ENCODE results near the gene LRMDA. TPM values are rescaled to one million over a fixed set of nuclear protein-coding genes. Genes with fewer than 3 reads are reported as not detected.

The LRMDA gene
- total and polyA plus RNA-seq, 12 donors: 30.7 to 132 (median 78.1) TPM

DNA sequence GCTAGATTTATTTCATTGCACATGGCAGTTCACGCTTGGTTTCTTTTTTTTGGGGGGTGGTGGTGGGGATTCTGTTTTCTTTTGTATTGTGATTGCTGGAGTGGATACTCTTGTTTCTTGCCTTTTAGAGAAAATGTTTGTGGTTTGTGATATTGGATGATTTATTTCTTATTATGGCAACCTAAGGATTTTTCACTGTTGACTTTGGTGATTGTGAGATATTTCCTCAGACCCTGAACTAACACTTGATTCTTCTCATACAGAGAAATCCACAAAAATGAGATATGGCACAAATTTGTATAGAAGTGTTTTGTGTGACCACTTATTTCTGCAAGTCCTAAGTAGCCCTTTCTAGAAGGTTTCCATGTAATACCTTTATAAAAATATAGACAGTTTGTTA is 871.1 kb downstream of the LRMDA start:
- Histone ChIP-seq H3K9me3 (replicated peaks in 1 of 3) (no peaks in the 10 kb centered on the region), H3K4me3 (no peak overlapping the region), H3K4me1 (replicated peaks in 1 of 2) (peaks cover 4 to 13% of the 10 kb centered on the region in 2 donors), H3K36me3 (replicated peaks in 1 of 2) (no peaks in the 10 kb centered on the region), H3K27me3 (no peaks in the 10 kb centered on the region), H3K27ac (no peak overlapping the region)
- TF ChIP-seq, protein P1, sequence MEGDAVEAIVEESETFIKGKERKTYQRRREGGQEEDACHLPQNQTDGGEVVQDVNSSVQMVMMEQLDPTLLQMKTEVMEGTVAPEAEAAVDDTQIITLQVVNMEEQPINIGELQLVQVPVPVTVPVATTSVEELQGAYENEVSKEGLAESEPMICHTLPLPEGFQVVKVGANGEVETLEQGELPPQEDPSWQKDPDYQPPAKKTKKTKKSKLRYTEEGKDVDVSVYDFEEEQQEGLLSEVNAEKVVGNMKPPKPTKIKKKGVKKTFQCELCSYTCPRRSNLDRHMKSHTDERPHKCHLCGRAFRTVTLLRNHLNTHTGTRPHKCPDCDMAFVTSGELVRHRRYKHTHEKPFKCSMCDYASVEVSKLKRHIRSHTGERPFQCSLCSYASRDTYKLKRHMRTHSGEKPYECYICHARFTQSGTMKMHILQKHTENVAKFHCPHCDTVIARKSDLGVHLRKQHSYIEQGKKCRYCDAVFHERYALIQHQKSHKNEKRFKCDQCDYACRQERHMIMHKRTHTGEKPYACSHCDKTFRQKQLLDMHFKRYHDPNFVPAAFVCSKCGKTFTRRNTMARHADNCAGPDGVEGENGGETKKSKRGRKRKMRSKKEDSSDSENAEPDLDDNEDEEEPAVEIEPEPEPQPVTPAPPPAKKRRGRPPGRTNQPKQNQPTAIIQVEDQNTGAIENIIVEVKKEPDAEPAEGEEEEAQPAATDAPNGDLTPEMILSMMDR (IDR thresholded peaks at IDR 0.05): no peak
- TF ChIP-seq POLR2A (IDR thresholded peaks at IDR 0.05): no peak
- intact Hi-C loops (cut with DNase I): no loop called here
- WGBS, 4 donors: 79 to 100% (median 91%) methylated on average over 1 of the region's 1 CpG
- DNase-seq: no peak

DNA sequence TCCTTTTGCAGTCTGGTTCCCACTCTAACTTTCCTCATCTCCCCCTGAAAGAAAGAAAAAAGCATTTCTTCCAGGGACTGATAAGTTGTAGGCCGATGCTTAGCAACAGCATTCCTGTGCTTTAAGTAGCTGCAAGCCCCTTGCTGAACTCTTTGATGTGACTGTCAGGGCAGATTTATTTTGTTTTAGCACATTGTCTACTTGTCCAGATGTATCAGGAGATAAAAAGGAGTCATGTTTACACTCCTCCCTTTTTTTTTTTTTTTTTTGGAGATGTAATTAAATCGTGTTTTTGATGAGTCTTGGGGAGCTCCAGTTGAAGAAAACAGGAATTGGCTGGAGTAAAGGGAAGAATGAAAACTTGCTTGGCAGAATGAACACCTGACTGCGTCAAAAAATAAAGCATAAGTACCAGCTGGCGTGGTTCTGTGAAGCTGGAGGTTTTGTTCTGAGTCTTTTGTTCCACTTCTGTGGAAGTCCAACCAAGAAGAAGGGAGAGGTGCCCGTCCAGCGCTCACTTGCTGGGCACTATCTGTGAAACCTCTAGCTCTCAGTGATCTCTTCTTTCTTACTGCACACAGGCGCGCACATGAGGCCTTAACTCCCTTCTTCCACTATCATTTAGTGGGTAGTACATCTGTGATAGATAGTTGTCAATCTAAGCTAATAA is 871.7 kb downstream of the LRMDA start:
- intact Hi-C loops (cut with DNase I): no loop called here
- H3K4me1 ChIP-seq (replicated peaks in 1 of 2): peaks cover 4 to 13% of the 10 kb centered on the region in 2 donors
- no peaks in the 10 kb centered on the region for H3K9me3 ChIP-seq (replicated peaks in 1 of 3)
- no peak for DNase-seq
- TF ChIP-seq POLR2A (IDR thresholded peaks at IDR 0.05): no peak
- TF ChIP-seq, protein P1 (IDR thresholded peaks at IDR 0.05): no peak
- H3K36me3 ChIP-seq (replicated peaks in 1 of 2): no peaks in the 10 kb centered on the region
- no peak overlapping the region for H3K27ac ChIP-seq
- WGBS, 4 donors: 76 to 85% (median 82%) methylated on average over 8 of the region's 8 CpGs
- H3K27me3 ChIP-seq: no peaks in the 10 kb centered on the region
- no peak overlapping the region for H3K4me3 ChIP-seq

DNA sequence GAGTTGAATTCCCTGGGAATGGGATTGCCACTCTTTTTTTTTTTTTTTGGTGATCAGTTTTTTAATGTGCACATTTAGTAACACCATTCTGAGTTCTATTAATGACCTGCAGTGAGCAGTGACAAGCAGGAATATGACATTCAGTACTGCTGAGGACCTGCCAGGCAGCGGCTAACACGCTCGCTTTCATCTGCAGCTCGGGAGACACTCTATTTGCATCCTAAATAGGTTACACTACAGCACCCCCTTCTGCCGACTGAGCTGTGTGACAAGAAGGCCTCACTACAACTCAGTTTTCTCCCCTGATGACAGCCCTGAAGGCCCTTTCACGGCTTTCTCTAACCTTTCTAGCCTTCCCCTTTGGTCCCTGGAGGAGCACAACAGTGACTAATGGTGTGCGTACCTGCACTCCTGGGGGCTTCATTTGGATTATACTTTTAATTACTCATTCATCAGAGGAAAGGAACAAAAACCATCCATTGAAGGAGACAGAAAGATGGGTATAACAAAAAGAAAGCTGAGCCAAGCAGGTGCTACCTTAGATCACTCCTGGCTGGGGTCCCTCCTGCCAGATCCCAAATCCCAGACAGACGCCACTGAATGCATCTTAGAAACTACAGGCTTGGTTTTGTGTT is 872.4 kb downstream of the LRMDA start:
- Histone ChIP-seq H3K4me1 (replicated peaks in 1 of 2) (peaks cover 8 to 17% of the 10 kb centered on the region in 2 donors), H3K27ac (no peak overlapping the region), H3K27me3 (no peaks in the 10 kb centered on the region), H3K9me3 (replicated peaks in 1 of 3) (no peaks in the 10 kb centered on the region), H3K36me3 (replicated peaks in 1 of 2) (no peaks in the 10 kb centered on the region), H3K4me3 (no peak overlapping the region)
- peak; percentile 38 to 88 (median 69) for DNase-seq
- TF ChIP-seq, protein P1 (IDR thresholded peaks at IDR 0.05): peak in 5 of 6 experiments; percentile 36 to 62 (median 55)
- no peak for TF ChIP-seq POLR2A (IDR thresholded peaks at IDR 0.05)
- intact Hi-C loops (cut with DNase I): no loop called here
- 64 to 72% (median 67%) methylated on average over 8 of the region's 8 CpGs for WGBS, 4 donors

DNA sequence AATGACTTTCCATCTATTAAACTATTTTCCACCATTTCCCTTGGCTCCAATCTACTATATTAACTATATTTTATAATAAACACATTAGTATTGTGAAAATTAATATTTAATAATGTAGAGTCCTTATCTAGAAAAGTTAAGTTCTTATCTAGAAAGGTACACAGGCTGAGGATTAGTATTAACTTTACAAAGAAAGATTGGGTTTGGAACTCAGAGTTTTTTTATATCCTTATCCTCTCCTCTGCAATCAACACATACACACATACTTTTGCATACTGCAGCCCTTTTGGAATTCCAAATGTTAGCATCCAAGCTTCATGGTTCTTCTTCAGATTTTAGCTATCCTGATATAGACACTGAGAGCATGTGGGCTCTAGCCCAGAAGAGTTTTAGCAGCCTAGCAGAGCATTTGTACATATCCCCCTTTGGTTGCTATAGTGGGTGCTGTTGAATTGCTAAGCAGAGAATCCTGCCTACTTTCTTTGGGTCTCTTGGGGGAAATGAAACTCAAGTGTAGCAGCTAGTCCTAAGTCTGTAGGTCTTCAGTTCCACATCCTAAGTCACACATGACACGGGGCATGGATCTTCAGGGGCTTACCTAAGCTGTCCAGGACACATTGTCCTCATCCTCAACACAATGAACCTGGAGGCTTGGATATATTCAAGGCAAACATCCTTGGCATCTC is 874.6 kb downstream of the LRMDA start:
- H3K36me3 ChIP-seq (replicated peaks in 1 of 2): no peaks in the 10 kb centered on the region
- 0 to 35% (median 0%) methylated on average over 1 of the region's 1 CpG for WGBS, 4 donors
- intact Hi-C loops (cut with DNase I): no loop called here
- H3K9me3 ChIP-seq (replicated peaks in 1 of 3): no peaks in the 10 kb centered on the region
- no peak overlapping the region for H3K4me3 ChIP-seq
- peaks cover 15 to 37% of the 10 kb centered on the region in 2 donors for H3K4me1 ChIP-seq (replicated peaks in 1 of 2)
- no peak overlapping the region for H3K27ac ChIP-seq
- no peak for TF ChIP-seq POLR2A (IDR thresholded peaks at IDR 0.05)
- TF ChIP-seq, protein P1 (IDR thresholded peaks at IDR 0.05): no peak
- no peak for DNase-seq
- no peaks in the 10 kb centered on the region for H3K27me3 ChIP-seq

Measured in adrenal gland (tissue), 12 donors.